ENCODE data around the gene ZNF580.

- peak; percentile 97 to 100 (median 99) for TF ChIP-seq CTCF (IDR thresholded peaks at IDR 0.05)
- peak in 1 of 2 donors; percentile 71 for TF ChIP-seq POLR2A (IDR thresholded peaks at IDR 0.05)
Measured at GRCh38 chr19:55653651-55654322, 13.0 kb downstream of the ZNF580 start.

Measured in heart left ventricle (tissue), 13 donors.